Endothelial cell of umbilical vein (primary cell): ENCODE results near the gene PTGDS. TPM values are rescaled to one million over a fixed set of nuclear protein-coding genes. Genes with fewer than 3 reads are reported as not detected.

Experiments
- BruUV-seq: library from RNA; stranded (reverse); fragments of 400-500 nt; replicated peaks from 2 replicates; lab custom pipeline; 2021; lab: Mats Ljungman, UMichigan
- CTCF ChIA-PET: fragments of 300-600, 350-600 bp; sonication (Branson Sonifier 250); formaldehyde crosslinking; loops from one replicate; lab custom pipeline; 2021; ENCODE audit warnings: antibody characterized with exemption, inconsistent platforms; lab: Charles Lee
- POLR2A ChIA-PET: fragments of 300-600, 350-600 bp; sonication (Branson Sonifier 250); formaldehyde crosslinking; loops from one replicate; lab custom pipeline; 2021; ENCODE audit warnings: antibody characterized with exemption, inconsistent platforms; lab: Charles Lee
- DNase-seq: peaks from one replicate; pipeline ENCODE4 v3.0.0-alpha.2; 2011; ENCODE audit warnings: low read depth, low spot score
- FAIRE-seq: peaks from 2 replicates; lab custom pipeline; 2011; peaks lifted over from hg19 to GRCh38; lab: Jason Lieb, UNC
- H2AFZ ChIP-seq: 2 replicates; pipeline ENCODE4 v1.6.0; 2012; ENCODE audit warnings: low read depth, low read length, control low read depth, inconsistent platforms
- H3K27ac ChIP-seq: 2 replicates; pipeline ENCODE4 v1.5.1; 2011; ENCODE audit warnings: low read depth, mild to moderate bottlenecking, control low read depth, low read length, moderate library complexity; ENCODE audit not compliant: insufficient read depth
- H3K27me3 ChIP-seq, 2 experiments: 2 replicates each; pipeline versions ENCODE4 v1.6.0 to v1.6.1; 2011; ENCODE audit warnings: low read length in 2 of 2, mixed read lengths in 1 of 2; ENCODE audit not compliant: control insufficient read depth in 2 of 2, insufficient read depth in 2 of 2
- H3K36me3 ChIP-seq, 2 experiments: 2 replicates in 1 of 2; 3 replicates in 1 of 2; pipeline ENCODE4 v1.5.1; 2011; ENCODE audit warnings: low read length in 2 of 2, mild to moderate bottlenecking in 1 of 2, moderate library complexity in 1 of 2; ENCODE audit not compliant: control insufficient read depth in 2 of 2, insufficient read depth in 2 of 2; ENCODE audit errors: extremely low read depth in 1 of 2
- H3K4me1 ChIP-seq: 3 replicates; pipeline ENCODE4 v1.5.1; 2011; ENCODE audit warnings: mild to moderate bottlenecking, low read length; ENCODE audit not compliant: control insufficient read depth, insufficient read depth; ENCODE audit errors: extremely low read depth
- H3K4me2 ChIP-seq: 2 replicates; pipeline ENCODE4 v1.6.1; 2011; ENCODE audit warnings: low read length, control low read depth, mixed read lengths; ENCODE audit not compliant: insufficient read depth
- H3K4me3 ChIP-seq, 3 experiments: fragments of 200-600 bp in 1 of 3; sonication (generic), shearing (Covaris generic) in 1 of 3; replicated peaks in 1 of 3; 2 replicates each; pipeline ENCODE4 v1.5.1; 2011 to 2016; ENCODE audit warnings: control low read depth in 3 of 3, low read length in 3 of 3, mild to moderate bottlenecking in 2 of 3, inconsistent platforms in 1 of 3, low read depth in 1 of 3, moderate library complexity in 1 of 3; ENCODE audit not compliant: insufficient read depth in 1 of 3
- H3K79me2 ChIP-seq: 2 replicates; pipeline ENCODE4 v1.6.0; 2012; ENCODE audit warnings: low read length, inconsistent platforms; ENCODE audit not compliant: control insufficient read depth, insufficient read depth
- H3K9ac ChIP-seq: replicated peaks from 2 replicates; pipeline ENCODE3; 2011; ENCODE audit warnings: low read length, control low read depth; ENCODE audit not compliant: insufficient read depth; ENCODE audit errors: extremely low read depth
- H3K9me1 ChIP-seq: replicated peaks from 3 replicates; pipeline ENCODE4 v1.6.0; 2011; ENCODE audit warnings: mild to moderate bottlenecking, low read length; ENCODE audit not compliant: control insufficient read depth, insufficient read depth; ENCODE audit errors: extremely low read depth
- H3K9me3 ChIP-seq: replicated peaks from 2 replicates; pipeline ENCODE4 v1.5.1; 2012; ENCODE audit warnings: low read length, inconsistent platforms; ENCODE audit not compliant: control insufficient read depth, insufficient read depth
- H4K20me1 ChIP-seq: replicated peaks from 2 replicates; pipeline ENCODE3; 2011; ENCODE audit warnings: mild to moderate bottlenecking, low read length; ENCODE audit not compliant: control insufficient read depth, insufficient read depth; ENCODE audit errors: extremely low read depth
- CTCF ChIP-seq, 2 donors: IDR thresholded peaks; 1 replicate in 1 of 2; 2 replicates in 1 of 2; pipeline ENCODE4 v1.5.1; 2011; ENCODE audit warnings: low read length in 2 of 2, mild to moderate bottlenecking in 2 of 2, moderate library complexity in 2 of 2, control low read depth in 1 of 2, inconsistent platforms in 1 of 2, low read depth in 1 of 2; ENCODE audit not compliant: insufficient read depth in 1 of 2; ENCODE audit errors: extremely low read depth in 1 of 2
- EZH2 ChIP-seq: IDR thresholded peaks from 2 replicates; pipeline ENCODE4 v1.6.1; 2012; ENCODE audit warnings: borderline replicate concordance, low read depth, mild to moderate bottlenecking, moderate library complexity, low read length, inconsistent platforms; ENCODE audit not compliant: severe bottlenecking
- FOS ChIP-seq: IDR thresholded peaks from 2 replicates; pipeline ENCODE4 v1.6.1; 2011; ENCODE audit warnings: mild to moderate bottlenecking, low read length, moderate library complexity, borderline replicate concordance; ENCODE audit not compliant: insufficient read depth
- GATA2 ChIP-seq: IDR thresholded peaks from 2 replicates; pipeline ENCODE4 v1.7.0; 2011; ENCODE audit warnings: low read depth, mild to moderate bottlenecking, moderate library complexity, mixed read lengths, low read length; ENCODE audit not compliant: insufficient read length, insufficient read depth
- JUN ChIP-seq: IDR thresholded peaks from 2 replicates; pipeline ENCODE4 v1.6.1; 2011; ENCODE audit warnings: borderline replicate concordance, low read depth; ENCODE audit not compliant: insufficient read length, insufficient read depth
- MAX ChIP-seq: IDR thresholded peaks from 2 replicates; pipeline ENCODE4 v1.6.1; 2011; ENCODE audit not compliant: insufficient read depth, insufficient read length
- MYC ChIP-seq: IDR thresholded peaks from one replicate; pipeline ENCODE4 v1.6.1; 2011; ENCODE audit warnings: mild to moderate bottlenecking, low read depth, low read length
- POLR2A ChIP-seq: IDR thresholded peaks from 2 replicates; pipeline ENCODE4 v1.6.1; 2012; ENCODE audit warnings: low read depth, mild to moderate bottlenecking, control low read depth, low read length
- POLR2AphosphoS5 ChIP-seq: IDR thresholded peaks from 2 replicates; pipeline ENCODE4 v1.6.1; 2012; ENCODE audit warnings: low read depth, mild to moderate bottlenecking, control low read depth, low read length, moderate library complexity; ENCODE audit not compliant: insufficient read depth
- dilution Hi-C: fragments of 300-500 bp; cut with MboI; formaldehyde crosslinking; loops from one replicate; pipeline ENCODE4 v1.15.0; 2019; ENCODE audit warnings: low sequenced_read_pairs; ENCODE audit not compliant: extremely low pct_ligation_motif_present
- intact Hi-C: fragments of 100-400 bp; cut with micrococcal nuclease; formaldehyde crosslinking; loops from one replicate; pipeline ENCODE4 v1.10.0; 2022
- polyA plus RNA-seq, 4 experiments: library from polyadenylated mRNA; depleted of rRNA in 3 of 4; stranded (reverse) in 3 of 4; unstranded in 1 of 4; fragments of >200 nt; gene quantifications; 2 replicates each; pipeline versions ENCODE4 v1.2.1 to v1.2.3, GENCODE V29; 2011 to 2012; ENCODE audit warnings: missing spikeins in 1 of 4
- total RNA-seq: library from RNA; stranded (reverse); gene quantifications from 2 replicates; pipeline ENCODE4 v1.2.3, GENCODE V29; 2021

The PTGDS gene
- total and polyA plus RNA-seq, 2 donors (not counting 3 experiments of a cell fraction or from before 2014, with no cell fraction given): not detected

- dilution Hi-C loops (no loop called here), intact Hi-C loops (no loop called here)
- no peak overlapping the region for H3K27ac ChIP-seq
- POLR2A ChIA-PET: no interaction called here
- H3K9ac ChIP-seq: no peak overlapping the region
- no peak overlapping the region for H2AFZ ChIP-seq
- no peaks in the 10 kb centered on the region for H3K9me1 ChIP-seq
- DNase-seq: no peak
- no peaks in the 10 kb centered on the region for H3K36me3 ChIP-seq
- no peaks in the 10 kb centered on the region for H3K4me1 ChIP-seq
- no peak for FAIRE-seq
- no peaks in the 10 kb centered on the region for H3K79me2 ChIP-seq
- H4K20me1 ChIP-seq: no peaks in the 10 kb centered on the region
- no peak for TF ChIP-seq EZH2
- CTCF ChIA-PET: interaction anchor here (1.2 kb wide), 1 partner anchor 16 kb away, joined by 3 read pairs; no protein-coding TSS in a partner anchor
- H3K9me3 ChIP-seq: no peaks in the 10 kb centered on the region
- H3K4me3 ChIP-seq: no peak overlapping the region
- H3K4me2 ChIP-seq: no peak overlapping the region
- BruUV-seq: no TSS peak
- no peaks in the 10 kb centered on the region for H3K27me3 ChIP-seq
Observed at GRCh38 chr9:137013571-137013940, 36.3 kb downstream of the PTGDS start.

GRCh38 chr9:137014166-137014565, 36.9 kb downstream of the PTGDS start:
- Histone ChIP-seq H3K27me3 (no peaks in the 10 kb centered on the region), H3K9me1 (no peaks in the 10 kb centered on the region), H3K4me2 (no peak overlapping the region), H3K9ac (no peak overlapping the region), H3K27ac (no peak overlapping the region), H3K4me1 (no peaks in the 10 kb centered on the region), H4K20me1 (no peaks in the 10 kb centered on the region), H3K36me3 (no peaks in the 10 kb centered on the region), H3K9me3 (no peaks in the 10 kb centered on the region), H3K4me3 (no peak overlapping the region), H3K79me2 (no peaks in the 10 kb centered on the region), H2AFZ (no peak overlapping the region)
- ChIA-PET CTCF (interaction anchor here (1.2 to 2.0 kb wide), 2 partner anchors 15 kb away, joined by 3 to 10 read pairs; no protein-coding TSS in a partner anchor), POLR2A (no interaction called here)
- DNase-seq (no peak), FAIRE-seq (no peak)
- intact Hi-C loops (no loop called here), dilution Hi-C loops (no loop called here)
- BruUV-seq: no TSS peak
- TF ChIP-seq FOS: no peak
- no peak for TF ChIP-seq POLR2A
- TF ChIP-seq MYC: no peak
- no peak for TF ChIP-seq POLR2AphosphoS5
- TF ChIP-seq CTCF (IDR thresholded peaks at IDR 0.05; ENCODE audit: extremely low read depth in 1 of 2, insufficient read depth in 1 of 2, low read depth in 1 of 2, low read length in 2 of 2): no peak
- TF ChIP-seq EZH2: no peak
- no peak for TF ChIP-seq GATA2
- no peak for TF ChIP-seq MAX
- TF ChIP-seq JUN: no peak
